Heart right ventricle (tissue), 16 donors: ENCODE measurements around the gene PADI2. TPM values are rescaled to one million over a fixed set of nuclear protein-coding genes. Genes with fewer than 3 reads are reported as not detected.

Experiments
- ATAC-seq, 8 donors: fragments of 200-7000 bp; cut with Tn5 transposase; one replicate each; pipeline ENCODE4 v1.9.1; 2020; ENCODE audit warnings: mild to moderate bottlenecking in 8 of 8, moderate library complexity in 8 of 8, moderate number of reproducible peaks in 1 of 8
- DNase-seq, 2 donors: peaks; one replicate each; pipeline ENCODE4 v3.0.0-alpha.2; 2020
- H3K27ac ChIP-seq, 10 donors: fragments of 200-600 bp; sonication (generic) in 2 of 10; one replicate each; pipeline versions ENCODE4 v1.5.0 to v1.8.0; 2020 to 2022; ENCODE audit warnings: mild to moderate bottlenecking in 3 of 10
- H3K27me3 ChIP-seq, 7 donors: fragments of 200-600 bp; one replicate each; pipeline ENCODE4 v1.8.0; 2021 to 2022; ENCODE audit warnings: mild to moderate bottlenecking in 2 of 7
- H3K36me3 ChIP-seq, 9 donors: fragments of 200-600 bp; sonication (generic) in 1 of 9; one replicate each; pipeline versions ENCODE4 v1.5.0 to v1.8.0; 2020 to 2022; ENCODE audit warnings: mild to moderate bottlenecking in 2 of 9
- H3K4me1 ChIP-seq, 9 donors: fragments of 200-600 bp; sonication (generic) in 1 of 9; one replicate each; pipeline versions ENCODE4 v1.5.0 to v1.8.0; 2020 to 2022; ENCODE audit warnings: mild to moderate bottlenecking in 4 of 9
- H3K4me3 ChIP-seq, 10 donors: fragments of 200-600 bp; sonication (generic) in 2 of 10; one replicate each; pipeline versions ENCODE4 v1.5.0 to v1.8.0; 2020 to 2022; ENCODE audit warnings: mild to moderate bottlenecking in 7 of 10, moderate library complexity in 2 of 10
- H3K9me3 ChIP-seq, 11 donors: fragments of 200-600 bp in 10 of 11; sonication (generic) in 2 of 11; one replicate each; pipeline versions ENCODE4 v1.5.0 to v1.8.0; 2013 to 2022; ENCODE audit warnings: mild to moderate bottlenecking in 2 of 11, control low read depth in 1 of 11, moderate library complexity in 1 of 11
- WGBS, 2 donors: extraction: QIAGEN DNeasy Blood & Tissue Kit; methylation state at CpG; one replicate each; pipeline ENCODE4 v1.1.7; 2013; ENCODE audit warnings: inconsistent platforms in 1 of 2; 5-methylcytosine and 5-hydroxymethylcytosine counted together
- intact Hi-C, 10 donors: fragments of 100-400 bp; cut with DNase I; formaldehyde crosslinking; loops; one replicate each; pipeline versions ENCODE4 v1.11.1 to v1.14.2; 2022
- polyA plus RNA-seq, 2 donors: library from polyadenylated mRNA; stranded (reverse); fragments of 200-250 nt; gene quantifications; one replicate each; pipeline ENCODE4 v1.2.3, GENCODE V29; 2013
- total RNA-seq, 10 donors: library from RNA; stranded (reverse); fragmentation: NEBNext Ultra II Directional in 3 of 10; extraction: Animal tissue kit (Norgen Biotek cat#: 25700) in 3 of 10; gene quantifications; one replicate each; pipeline versions ENCODE4 v1.2.1 to v1.2.4, GENCODE V29; 2021 to 2023
- TF ChIP-seq, protein P1 (sequence below), 9 donors: fragments of 200-600 bp; sonication (generic) in 2 of 9; IDR thresholded peaks; one replicate each; pipeline versions ENCODE4 v1.5.0 to v1.8.0; 2021 to 2022; ENCODE audit warnings: antibody characterized with exemption in 9 of 9, mild to moderate bottlenecking in 5 of 9, moderate library complexity in 1 of 9
- donor health status: Arrhythmogenic right ventricular cardiomyopathy.
- donor health status: ischemic (EF 13 %, LVEDD 7.1; RV severe dilation, severe dysfunction).
- donor health status: healthy with polysubstance abuse.
- donor health status: DM: no; HTN: yes; CAD: no.
- donor health status: DM: no; HTN: no; CAD: no.
- donor health status: ischemic (EF 25% LVEDD 6.9; RV normal size, moderate dysfunction).
- donor health status: ischemic (EF 25% LVEDD 5.7; RV mildly dilated, moderate dysfunction).
- donor health status: healthy.
- donor health status: DM: yes; HTN: yes; CAD: no.
- donor health status: Ischemic cardiomyopathy.
- donor health status: ischemic (EF 35%, LVEDD 5.7; RV mildly dilated, moderate dysfunction).
- donor health status: nonischemic (EF 11% LVEDD 7.7; RV severe dilation, severe dysfunction).
- donor health status: DM: yes; HTN: yes; CAD: no.
- donor health status: PGD.
- donor health status: ischemic (EF 29% LVEDD 5.4; RV normal size, mild dysfunction).
- donor health status: nonischemic (EF 23%, LVEDD 6.1; RV moderate dilation, normal function).

The PADI2 gene
- total and polyA plus RNA-seq, 12 donors, result 0.07 to 1.1 (median 0.47) TPM

DNA sequence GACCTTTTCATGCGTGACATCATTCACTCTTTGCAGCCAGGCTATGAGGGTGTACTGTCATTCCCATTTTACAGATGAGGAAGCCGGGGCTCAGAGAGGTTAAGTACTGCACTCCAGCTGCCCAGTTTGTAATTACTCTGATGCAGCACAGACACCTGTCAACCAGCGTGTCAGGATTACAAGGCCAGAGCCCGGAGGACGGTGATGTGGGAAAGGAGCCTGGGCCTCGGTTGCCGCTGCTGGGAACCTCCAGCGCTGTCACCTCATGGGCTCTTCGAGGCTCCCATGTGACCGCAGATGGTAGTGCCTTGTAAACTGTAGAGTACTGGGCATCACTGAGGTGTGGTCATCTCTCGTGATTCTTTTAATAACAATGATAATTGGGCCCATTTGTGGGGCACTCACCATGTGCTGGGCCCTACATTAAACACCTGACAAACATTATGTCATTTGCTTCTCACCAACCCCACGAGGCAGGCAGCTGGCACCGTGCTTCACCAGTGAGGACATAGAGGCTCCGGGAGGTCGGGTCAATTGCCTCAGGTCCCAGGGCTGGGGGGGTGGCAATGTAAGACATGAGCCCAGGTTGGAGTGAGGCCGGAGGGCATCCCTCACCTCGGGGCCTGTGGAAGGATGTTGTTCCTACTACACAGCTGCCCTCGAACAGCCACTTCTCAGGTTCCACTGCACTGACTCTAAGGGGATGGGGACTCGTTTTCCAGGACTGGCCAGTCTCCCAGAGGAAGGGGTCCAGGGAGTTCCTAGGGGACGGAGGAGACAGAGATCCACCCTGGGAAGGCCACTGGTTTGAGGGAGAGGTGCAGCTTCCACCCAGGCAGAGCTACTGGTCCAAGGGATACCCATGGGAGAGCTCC, 42.9 kb upstream of the PADI2 start:
- TF ChIP-seq, protein P1, sequence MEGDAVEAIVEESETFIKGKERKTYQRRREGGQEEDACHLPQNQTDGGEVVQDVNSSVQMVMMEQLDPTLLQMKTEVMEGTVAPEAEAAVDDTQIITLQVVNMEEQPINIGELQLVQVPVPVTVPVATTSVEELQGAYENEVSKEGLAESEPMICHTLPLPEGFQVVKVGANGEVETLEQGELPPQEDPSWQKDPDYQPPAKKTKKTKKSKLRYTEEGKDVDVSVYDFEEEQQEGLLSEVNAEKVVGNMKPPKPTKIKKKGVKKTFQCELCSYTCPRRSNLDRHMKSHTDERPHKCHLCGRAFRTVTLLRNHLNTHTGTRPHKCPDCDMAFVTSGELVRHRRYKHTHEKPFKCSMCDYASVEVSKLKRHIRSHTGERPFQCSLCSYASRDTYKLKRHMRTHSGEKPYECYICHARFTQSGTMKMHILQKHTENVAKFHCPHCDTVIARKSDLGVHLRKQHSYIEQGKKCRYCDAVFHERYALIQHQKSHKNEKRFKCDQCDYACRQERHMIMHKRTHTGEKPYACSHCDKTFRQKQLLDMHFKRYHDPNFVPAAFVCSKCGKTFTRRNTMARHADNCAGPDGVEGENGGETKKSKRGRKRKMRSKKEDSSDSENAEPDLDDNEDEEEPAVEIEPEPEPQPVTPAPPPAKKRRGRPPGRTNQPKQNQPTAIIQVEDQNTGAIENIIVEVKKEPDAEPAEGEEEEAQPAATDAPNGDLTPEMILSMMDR (IDR thresholded peaks at IDR 0.05), result no peak
- Histone ChIP-seq H3K9me3 (peaks cover 0 to 11% (median 0%) of the 10 kb centered on the region in 11 donors), H3K27me3 (peaks cover 0 to 46% (median 8%) of the 10 kb centered on the region in 7 donors), H3K4me1 (no peaks in the 10 kb centered on the region), H3K27ac (no peak overlapping the region), H3K4me3 (no peak overlapping the region), H3K36me3 (no peaks in the 10 kb centered on the region)
- no peak for DNase-seq
- ATAC-seq, result no peak
- 79 to 81% methylated on average over 20 of the region's 20 CpGs for WGBS, 2 donors
- intact Hi-C loops, result no loop called here

DNA sequence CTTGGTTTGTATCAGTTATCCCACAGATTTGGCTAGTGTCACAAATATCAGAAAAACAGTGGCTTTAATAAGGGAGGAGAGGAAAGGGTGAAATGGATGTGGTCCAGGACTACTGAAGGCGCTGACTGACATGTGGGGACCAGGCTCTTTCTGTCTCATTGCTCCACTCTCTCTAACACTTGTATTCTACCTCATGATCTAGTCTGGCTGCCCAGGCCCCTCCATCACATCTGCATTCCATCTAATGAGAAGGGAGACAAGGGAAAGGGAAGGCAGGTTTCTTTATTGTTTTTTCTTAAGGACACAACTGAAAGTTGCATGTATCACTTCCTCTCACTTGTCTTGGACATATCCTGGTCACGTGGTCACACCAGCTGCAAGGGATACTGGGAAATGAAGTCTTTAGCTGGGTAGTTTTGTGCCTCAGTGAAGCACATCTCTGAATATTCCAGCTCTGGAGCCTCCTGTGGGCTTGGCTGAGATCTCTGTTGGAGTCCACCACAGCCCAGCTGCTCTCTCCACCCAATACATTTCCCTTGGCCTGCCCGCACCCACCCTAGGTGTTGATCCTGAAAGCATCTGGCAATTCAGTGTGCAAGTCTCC, 42.0 kb upstream of the PADI2 start:
- H3K9me3 ChIP-seq, result peaks cover 0 to 20% (median 0%) of the 10 kb centered on the region in 11 donors
- H3K27me3 ChIP-seq, result peaks cover 0 to 42% (median 5%) of the 10 kb centered on the region in 7 donors

DNA sequence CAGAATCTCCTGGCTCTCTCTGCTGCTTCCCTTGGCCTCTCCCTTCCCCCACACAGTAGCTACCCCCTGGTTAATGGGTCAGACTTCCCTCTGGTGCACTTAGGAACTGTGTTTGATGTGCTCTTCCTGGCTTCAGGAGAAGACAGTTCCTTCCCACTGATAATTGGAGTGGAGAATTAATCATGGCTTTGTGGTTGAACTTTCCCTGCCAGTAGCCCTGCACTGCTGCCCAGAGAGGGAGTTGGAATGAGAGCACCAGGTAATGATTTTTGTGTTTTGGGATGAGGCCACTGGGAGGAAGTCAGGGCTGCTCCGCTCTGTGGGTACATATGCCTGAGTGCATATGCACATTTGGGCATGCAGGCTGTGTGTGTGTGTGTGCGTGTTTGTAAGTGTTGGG, 39.7 kb upstream of the PADI2 start:
- intact Hi-C loops, result no loop called here
- WGBS, 2 donors, result 92 to 93% methylated on average over 2 of the region's 2 CpGs

More for the DNA sequence above, 42.0 kb upstream of the PADI2 start:
- Histone ChIP-seq H3K36me3 (no peaks in the 10 kb centered on the region), H3K27ac (no peak overlapping the region), H3K4me1 (no peaks in the 10 kb centered on the region), H3K4me3 (no peak overlapping the region)
- TF ChIP-seq, protein P1 (IDR thresholded peaks at IDR 0.05), result no peak
- DNase-seq (no peak), ATAC-seq (no peak)
- intact Hi-C loops, result no loop called here
- 77 to 82% methylated on average over 3 of the region's 3 CpGs for WGBS, 2 donors

DNA sequence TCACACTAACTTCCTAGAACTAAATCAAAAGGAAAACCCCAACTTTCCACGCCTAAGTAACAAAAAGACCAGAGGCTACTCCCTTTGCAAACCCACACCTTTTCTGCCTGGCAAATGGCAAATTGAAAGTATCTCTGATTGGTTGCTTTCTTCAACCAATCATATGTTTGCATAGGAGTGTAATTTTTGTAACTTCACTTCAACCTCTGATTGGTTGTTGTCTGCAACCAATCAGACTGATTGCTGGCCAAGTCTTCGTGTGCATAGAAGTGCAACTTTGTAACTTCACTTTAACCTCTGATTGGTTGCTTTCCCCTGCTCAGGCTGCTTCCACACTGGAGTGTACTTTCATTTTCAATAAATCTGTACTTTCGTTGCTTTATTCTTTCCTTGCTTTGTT, 36.9 kb upstream of the PADI2 start:
- Histone ChIP-seq H3K4me1 (no peaks in the 10 kb centered on the region), H3K36me3 (no peaks in the 10 kb centered on the region), H3K27me3 (peaks cover 0 to 37% (median 12%) of the 10 kb centered on the region in 7 donors), H3K9me3 (peaks cover 0 to 67% (median 12%) of the 10 kb centered on the region in 11 donors), H3K27ac (no peak overlapping the region), H3K4me3 (no peak overlapping the region)
- no peak for DNase-seq
- intact Hi-C loops, result no loop called here
- WGBS, 2 donors, result 66% methylated on average over 3 of the region's 3 CpGs
- TF ChIP-seq, protein P1 (IDR thresholded peaks at IDR 0.05), result no peak
- no peak for ATAC-seq

More for the DNA sequence above, 39.7 kb upstream of the PADI2 start:
- TF ChIP-seq, protein P1 (IDR thresholded peaks at IDR 0.05), result no peak
- no peaks in the 10 kb centered on the region for H3K36me3 ChIP-seq
- no peak for DNase-seq
- no peaks in the 10 kb centered on the region for H3K4me1 ChIP-seq
- no peak for ATAC-seq
- peaks cover 0 to 43% (median 12%) of the 10 kb centered on the region in 11 donors for H3K9me3 ChIP-seq
- no peak overlapping the region for H3K4me3 ChIP-seq
- H3K27ac ChIP-seq, result no peak overlapping the region
- H3K27me3 ChIP-seq, result peaks cover 0 to 36% (median 0%) of the 10 kb centered on the region in 7 donors
